ENCODE results near the gene STRIP1. TPM values are rescaled to one million over a fixed set of nuclear protein-coding genes. Genes with fewer than 3 reads are reported as not detected.

STRIP1 gene
- total RNA-seq, 1 experiment from 2014 or later: 36.5 TPM

GRCh38 chr1:110034040-110034450 lies 379 bp upstream of the STRIP1 start:
- Histone ChIP-seq H2AFZ (peak overlapping the region; percentile 95), H3K27ac (peak overlapping the region; percentile 43), H3K27me3 (ENCODE audit: insufficient read depth, low read depth) (no peaks in the 10 kb centered on the region), H3K4me1 (replicated peaks; ENCODE audit: insufficient read depth) (peaks cover 27% of the 10 kb centered on the region), H3K9me2 (ENCODE audit: insufficient read depth) (no peaks in the 10 kb centered on the region), H3F3A (ENCODE audit: insufficient read depth, low read depth) (peaks cover 4% of the 10 kb centered on the region; the same call in 1 of the 2 replicates), H3K4me2 (peak overlapping the region; percentile 91), H4K20me1 (ENCODE audit: insufficient read depth) (peaks cover 17% of the 10 kb centered on the region; the same call in 1 of the 2 replicates), H3K4me3 (peak overlapping the region; percentile 89), H3K79me2 (ENCODE audit: low read depth) (peaks cover 32% of the 10 kb centered on the region), H3K9me3 (ENCODE audit: insufficient read depth, low read depth) (no peaks in the 10 kb centered on the region), H3K36me3 (ENCODE audit: low read depth) (peaks cover 15% of the 10 kb centered on the region)
- TF ChIP-seq EZH2 (IDR thresholded peaks at IDR 0.05; ENCODE audit: low read depth) (no peak), CTCF (conservative IDR thresholded peaks at IDR 0.05) (no peak)
- POLR2A ChIA-PET (ENCODE audit: unreplicated experiment): interaction anchor here (0.7 kb wide), 1 partner anchor 738 kb away, joined by 5 read pairs; no protein-coding TSS in a partner anchor
- CTCF ChIA-PET: interaction anchor here (1.2 kb wide), 1 partner anchor 462 kb away, joined by 3 read pairs; no protein-coding TSS in a partner anchor
- DNase-seq: no peak
- intact Hi-C loops (cut with micrococcal nuclease; ENCODE audit: unreplicated experiment): no loop called here
- no TSS peak for BruUV-seq (replicated peaks)

GRCh38 chr1:110035236-110035752 lies 870 bp downstream of the STRIP1 start:
- H3K79me2 ChIP-seq (ENCODE audit: low read depth): peaks cover 32% of the 10 kb centered on the region
- TF ChIP-seq CTCF (conservative IDR thresholded peaks at IDR 0.05) (no peak), EZH2 (IDR thresholded peaks at IDR 0.05; ENCODE audit: low read depth) (no peak)
- no peaks in the 10 kb centered on the region for H3K9me2 ChIP-seq (ENCODE audit: insufficient read depth)
- intact Hi-C loops (cut with micrococcal nuclease; ENCODE audit: unreplicated experiment): no loop called here
- peaks cover 26% of the 10 kb centered on the region for H3K36me3 ChIP-seq (ENCODE audit: low read depth)
- CTCF ChIA-PET: interaction anchor here (0.6 to 1.2 kb wide), 3 partner anchors 62 to 461 kb away, joined by 3 to 4 read pairs (median 3); no protein-coding TSS in a partner anchor
- POLR2A ChIA-PET (ENCODE audit: unreplicated experiment): interaction anchor here (0.6 to 0.9 kb wide), 3 partner anchors 10 to 1471 kb away, joined by 3 to 11 read pairs (median 4); no protein-coding TSS in a partner anchor
- H3K27me3 ChIP-seq (ENCODE audit: insufficient read depth, low read depth): no peaks in the 10 kb centered on the region
- H3K4me2 ChIP-seq: peak overlapping the region; percentile 91
- peak overlapping the region; percentile 89 for H3K4me3 ChIP-seq
- peaks cover 27% of the 10 kb centered on the region for H3K4me1 ChIP-seq (replicated peaks; ENCODE audit: insufficient read depth)
- H4K20me1 ChIP-seq (ENCODE audit: insufficient read depth): peaks cover 17% of the 10 kb centered on the region; the same call in 1 of the 2 replicates
- no peaks in the 10 kb centered on the region for H3K9me3 ChIP-seq (ENCODE audit: insufficient read depth, low read depth)
- DNase-seq: no peak
- H2AFZ ChIP-seq: peak overlapping the region; percentile 95
- H3K27ac ChIP-seq: peak overlapping the region; percentile 56
- peaks cover 4% of the 10 kb centered on the region; the same call in 1 of the 2 replicates for H3F3A ChIP-seq (ENCODE audit: insufficient read depth, low read depth)
- BruUV-seq (replicated peaks): no TSS peak

- no peak overlapping the region for H2AFZ ChIP-seq
- no TSS peak for BruUV-seq (replicated peaks)
- H3K36me3 ChIP-seq (ENCODE audit: low read depth): peaks cover 54% of the 10 kb centered on the region
- peaks cover 4% of the 10 kb centered on the region; the same call in 1 of the 2 replicates for H3F3A ChIP-seq (ENCODE audit: insufficient read depth, low read depth)
- CTCF ChIA-PET: no interaction called here
- peaks cover 23% of the 10 kb centered on the region; the same call in 1 of the 2 replicates for H4K20me1 ChIP-seq (ENCODE audit: insufficient read depth)
- no peaks in the 10 kb centered on the region for H3K9me2 ChIP-seq (ENCODE audit: insufficient read depth)
- intact Hi-C loops (cut with micrococcal nuclease; ENCODE audit: unreplicated experiment): no loop called here
- H3K27ac ChIP-seq: no peak overlapping the region
- peaks cover 21% of the 10 kb centered on the region for H3K4me1 ChIP-seq (replicated peaks; ENCODE audit: insufficient read depth)
- no peak for DNase-seq
- no peak overlapping the region for H3K4me2 ChIP-seq
- H3K4me3 ChIP-seq: no peak overlapping the region
- POLR2A ChIA-PET (ENCODE audit: unreplicated experiment): no interaction called here
- peaks cover 32% of the 10 kb centered on the region for H3K79me2 ChIP-seq (ENCODE audit: low read depth)
- TF ChIP-seq CTCF (conservative IDR thresholded peaks at IDR 0.05) (no peak), EZH2 (IDR thresholded peaks at IDR 0.05; ENCODE audit: low read depth) (no peak)
- H3K27me3 ChIP-seq (ENCODE audit: insufficient read depth, low read depth): no peaks in the 10 kb centered on the region
- H3K9me3 ChIP-seq (ENCODE audit: insufficient read depth, low read depth): no peaks in the 10 kb centered on the region
These were observed 3.8 kb downstream of the STRIP1 start for GRCh38 chr1:110038271-110038670.

Data from PC-9 (cell line).